ENCODE data around the gene SORCS3.

DNA sequence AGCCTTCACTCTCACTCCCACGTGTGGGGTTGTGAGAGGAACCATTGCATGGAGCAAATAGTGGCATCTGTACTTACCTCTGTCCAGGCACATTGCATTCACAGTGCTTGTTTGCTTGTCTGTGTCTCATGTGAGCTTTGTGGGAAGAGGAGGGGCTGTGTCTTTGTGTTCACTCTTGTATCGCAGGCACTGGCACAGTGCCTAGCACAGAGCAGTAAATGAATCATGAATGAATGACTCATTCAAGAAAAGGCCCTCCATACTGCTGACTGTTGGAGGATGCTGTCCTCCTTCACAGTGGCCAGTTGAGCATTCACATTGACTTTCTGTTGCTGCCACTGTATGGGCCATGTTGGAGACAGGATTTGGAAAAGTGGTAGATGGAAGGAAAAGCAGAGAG lies 125.3 kb downstream of the SORCS3 start:
- TF ChIP-seq, protein P1, sequence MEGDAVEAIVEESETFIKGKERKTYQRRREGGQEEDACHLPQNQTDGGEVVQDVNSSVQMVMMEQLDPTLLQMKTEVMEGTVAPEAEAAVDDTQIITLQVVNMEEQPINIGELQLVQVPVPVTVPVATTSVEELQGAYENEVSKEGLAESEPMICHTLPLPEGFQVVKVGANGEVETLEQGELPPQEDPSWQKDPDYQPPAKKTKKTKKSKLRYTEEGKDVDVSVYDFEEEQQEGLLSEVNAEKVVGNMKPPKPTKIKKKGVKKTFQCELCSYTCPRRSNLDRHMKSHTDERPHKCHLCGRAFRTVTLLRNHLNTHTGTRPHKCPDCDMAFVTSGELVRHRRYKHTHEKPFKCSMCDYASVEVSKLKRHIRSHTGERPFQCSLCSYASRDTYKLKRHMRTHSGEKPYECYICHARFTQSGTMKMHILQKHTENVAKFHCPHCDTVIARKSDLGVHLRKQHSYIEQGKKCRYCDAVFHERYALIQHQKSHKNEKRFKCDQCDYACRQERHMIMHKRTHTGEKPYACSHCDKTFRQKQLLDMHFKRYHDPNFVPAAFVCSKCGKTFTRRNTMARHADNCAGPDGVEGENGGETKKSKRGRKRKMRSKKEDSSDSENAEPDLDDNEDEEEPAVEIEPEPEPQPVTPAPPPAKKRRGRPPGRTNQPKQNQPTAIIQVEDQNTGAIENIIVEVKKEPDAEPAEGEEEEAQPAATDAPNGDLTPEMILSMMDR (IDR thresholded peaks at IDR 0.05): no peak
- no peak for TF ChIP-seq POLR2A (IDR thresholded peaks at IDR 0.05)
